PC-3 (cell line): Measurements from ENCODE around the gene MBNL3. TPM values are rescaled to one million over a fixed set of nuclear protein-coding genes. Genes with fewer than 3 reads are reported as not detected.
A peak's percentile ranks its signal among the peaks of the same experiment; 100 is the strongest.

Source experiments
- ATAC-seq: fragments of 200-7000 bp; cut with Tn5 transposase; 2 replicates; pipeline ENCODE4 v1.9.1; 2020; ENCODE audit warnings: mild to moderate bottlenecking, moderate library complexity
- BruUV-seq: library from RNA; stranded (reverse); fragments of 400-500 nt; replicated peaks from 2 replicates; lab custom pipeline; 2021; lab: Mats Ljungman, UMichigan
- CTCF ChIA-PET: fragments of 300-600 bp; sonication (Branson Sonifier 250); formaldehyde crosslinking; loops from one replicate; lab custom pipeline; 2022; ENCODE audit warnings: antibody characterized with exemption; lab: Charles Lee
- POLR2A ChIA-PET: fragments of 300-600 bp; sonication (Branson Sonifier 250); formaldehyde crosslinking; loops from one replicate; lab custom pipeline; 2022; ENCODE audit warnings: antibody characterized with exemption; ENCODE audit not compliant: unreplicated experiment; lab: Charles Lee
- DNase-seq: peaks from one replicate; pipeline ENCODE4 v3.0.0-alpha.2; 2015
- H2AFZ ChIP-seq: fragments of 300-600 bp; sonication (generic); 2 replicates; pipeline ENCODE4 v1.6.0; 2016; ENCODE audit warnings: antibody characterized with exemption, low read length
- H3F3A ChIP-seq: fragments of 300-600 bp; sonication (generic); one replicate; pipeline ENCODE4 v1.6.0; 2017; ENCODE audit warnings: antibody characterized with exemption, low read length, control low read depth, mild to moderate bottlenecking; ENCODE audit not compliant: unreplicated experiment
- H3K27ac ChIP-seq: fragments of 300-600 bp; sonication (generic); 2 replicates; pipeline ENCODE4 v1.5.1; 2016; ENCODE audit warnings: mild to moderate bottlenecking, low read length
- H3K27me3 ChIP-seq: fragments of 300-600 bp; sonication (generic); 2 replicates; pipeline ENCODE4 v1.6.1; 2016; ENCODE audit warnings: low read length, mixed read lengths
- H3K36me3 ChIP-seq: fragments of 300-600 bp; sonication (generic); 2 replicates; pipeline ENCODE4 v1.6.1; 2016; ENCODE audit warnings: low read depth, mixed run types, low read length, mixed read lengths
- H3K4me1 ChIP-seq: fragments of 300-600 bp; sonication (generic); 2 replicates; pipeline ENCODE4 v1.5.1; 2016; ENCODE audit warnings: low read length; ENCODE audit not compliant: insufficient read depth
- H3K4me2 ChIP-seq: fragments of 300-600 bp; sonication (generic); 2 replicates; pipeline ENCODE4 v1.6.0; 2016; ENCODE audit warnings: low read length
- H3K4me3 ChIP-seq: fragments of 300-600 bp; sonication (generic); 2 replicates; pipeline ENCODE4 v1.5.1; 2016; ENCODE audit warnings: mild to moderate bottlenecking, low read length, mixed read lengths
- H3K79me2 ChIP-seq: fragments of 300-600 bp; sonication (generic); 2 replicates; pipeline ENCODE4 v1.6.1; 2017; ENCODE audit warnings: low read length, mixed read lengths
- H3K9ac ChIP-seq: fragments of 300-600 bp; sonication (generic); 2 replicates; pipeline ENCODE4 v1.6.0; 2016; ENCODE audit warnings: mild to moderate bottlenecking, low read length
- H3K9me2 ChIP-seq: fragments of 300-600 bp; sonication (generic); replicated peaks from 2 replicates; pipeline ENCODE4 v1.6.1; 2016; ENCODE audit warnings: mixed run types, low read length, mixed read lengths
- H3K9me3 ChIP-seq: fragments of 300-600 bp; sonication (generic); 2 replicates; pipeline ENCODE4 v1.6.1; 2016; ENCODE audit warnings: low read length, mixed read lengths
- H4K20me1 ChIP-seq: fragments of 300-600 bp; sonication (generic); 2 replicates; pipeline ENCODE4 v1.6.1; 2016; ENCODE audit warnings: low read length, mixed read lengths
- CTCF ChIP-seq: fragments of 300-600 bp; sonication (generic); conservative IDR thresholded peaks from 2 replicates; pipeline ENCODE4 v1.5.1; 2017; ENCODE audit warnings: antibody characterized with exemption, low read depth, mild to moderate bottlenecking, low read length
- EZH2 ChIP-seq: fragments of 300-600 bp; sonication (generic); IDR thresholded peaks from one replicate; pipeline ENCODE4 v1.6.1; 2017; ENCODE audit warnings: antibody characterized with exemption, mild to moderate bottlenecking, low read length; ENCODE audit not compliant: unreplicated experiment
- EZH2phosphoT487 ChIP-seq: fragments of 300-600 bp; sonication (generic); IDR thresholded peaks from 2 replicates; pipeline ENCODE4 v1.6.1; 2018; ENCODE audit warnings: mild to moderate bottlenecking, antibody characterized with exemption, low read length, borderline replicate concordance
- intact Hi-C: fragments of 100-400 bp; cut with micrococcal nuclease; formaldehyde crosslinking; loops from 2 replicates; pipeline ENCODE4 v1.9.0; 2023
- total RNA-seq: library from RNA; depleted of rRNA; stranded (reverse); fragments of >200 nt; gene quantifications from 2 replicates; pipeline ENCODE4 v1.2.3, GENCODE V29; 2014

Gene MBNL3
- total RNA-seq, 1 experiment from 2014 or later, result 4.4 TPM

DNA sequence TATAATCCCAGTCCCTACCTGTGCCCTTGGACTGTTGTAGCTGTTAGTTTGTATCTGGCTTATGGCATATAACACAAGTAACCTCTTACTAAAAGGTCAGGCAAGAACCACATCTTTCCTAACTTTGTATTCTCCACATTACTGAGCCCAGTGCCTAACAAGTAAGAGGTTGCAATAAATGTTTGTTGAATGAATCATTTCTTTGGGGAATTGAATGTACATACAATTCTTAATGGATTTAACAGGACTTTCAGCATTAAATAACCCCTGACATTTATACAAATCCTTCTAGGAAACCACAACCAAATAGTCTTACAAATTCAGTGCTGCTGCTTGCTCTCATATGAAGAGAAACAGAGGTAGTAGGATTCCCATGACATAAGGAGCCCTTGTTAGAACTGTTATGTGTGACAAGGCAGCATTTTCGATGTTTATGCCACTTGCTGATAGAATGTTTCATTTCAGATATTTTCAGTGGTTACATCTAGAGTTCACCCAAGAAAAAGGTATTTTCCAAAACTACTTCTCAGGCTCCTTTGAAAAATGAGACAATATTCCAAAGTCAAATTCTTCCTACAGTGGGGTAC is 62.0 kb downstream of the MBNL3 start:
- no peak overlapping the region for H3K27ac ChIP-seq
- no peaks in the 10 kb centered on the region for H3K27me3 ChIP-seq
- peak; percentile 73 for DNase-seq
- no peak overlapping the region for H2AFZ ChIP-seq
- ChIA-PET POLR2A (interaction anchor here (0.6 kb wide), 1 partner anchor 617 kb away, joined by 4 read pairs; no protein-coding TSS in a partner anchor), CTCF (no interaction called here)
- intact Hi-C loops, result no loop called here
- no TSS peak for BruUV-seq
- peaks cover 22% of the 10 kb centered on the region for H3K4me1 ChIP-seq
- no peaks in the 10 kb centered on the region for H4K20me1 ChIP-seq
- no peaks in the 10 kb centered on the region for H3K79me2 ChIP-seq
- H3K9ac ChIP-seq, result no peak overlapping the region
- no peaks in the 10 kb centered on the region for H3K36me3 ChIP-seq
- H3K4me2 ChIP-seq, result peak overlapping the region; percentile 30
- ATAC-seq, result peak; percentile 84
- H3K4me3 ChIP-seq, result no peak overlapping the region
- no peak for TF ChIP-seq EZH2phosphoT487
- no peak for TF ChIP-seq CTCF
- no peak for TF ChIP-seq EZH2
- H3K9me2 ChIP-seq, result no peaks in the 10 kb centered on the region
- no peaks in the 10 kb centered on the region for H3F3A ChIP-seq
- H3K9me3 ChIP-seq, result no peaks in the 10 kb centered on the region

DNA sequence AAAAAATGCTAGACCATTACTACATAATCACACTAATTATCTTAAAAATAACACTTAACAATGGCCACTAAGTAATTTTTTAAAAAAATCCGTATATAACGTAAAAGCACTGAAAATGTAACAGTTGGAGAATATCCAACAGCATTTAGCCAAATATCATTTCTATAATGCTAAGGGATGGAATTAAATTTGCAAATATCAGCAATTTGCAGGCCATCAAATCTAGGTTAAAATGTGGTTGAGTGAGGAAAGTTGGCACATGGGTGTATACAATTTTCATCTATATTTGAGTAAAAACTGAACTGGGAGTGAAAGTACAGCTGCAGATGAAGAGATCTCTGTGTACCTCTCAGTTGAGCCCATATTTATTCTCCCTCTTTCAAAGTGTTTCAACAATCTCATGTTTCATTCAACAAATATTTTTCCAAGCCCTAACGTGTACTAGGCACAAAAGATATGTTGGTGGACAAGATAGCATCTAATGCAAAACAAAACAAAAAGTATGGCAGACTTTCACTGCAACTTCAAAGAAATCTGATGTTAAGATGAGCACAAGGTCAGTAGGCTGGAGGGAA is 63.0 kb downstream of the MBNL3 start:
- BruUV-seq, result no TSS peak
- H3K79me2 ChIP-seq, result no peaks in the 10 kb centered on the region
- no peak overlapping the region for H3K4me3 ChIP-seq
- ChIA-PET CTCF (no interaction called here), POLR2A (no interaction called here)
- no peaks in the 10 kb centered on the region for H3K9me2 ChIP-seq
- no peak overlapping the region for H3K4me2 ChIP-seq
- H3K27ac ChIP-seq, result no peak overlapping the region
- intact Hi-C loops, result no loop called here
- DNase-seq (no peak), ATAC-seq (no peak)
- no peaks in the 10 kb centered on the region for H3F3A ChIP-seq
- no peak overlapping the region for H3K9ac ChIP-seq
- H2AFZ ChIP-seq, result no peak overlapping the region
- no peaks in the 10 kb centered on the region for H3K9me3 ChIP-seq
- H3K4me1 ChIP-seq, result peaks cover 22% of the 10 kb centered on the region
- H4K20me1 ChIP-seq, result no peaks in the 10 kb centered on the region
- TF ChIP-seq EZH2, result no peak
- no peak for TF ChIP-seq CTCF
- no peak for TF ChIP-seq EZH2phosphoT487
- no peaks in the 10 kb centered on the region for H3K27me3 ChIP-seq
- no peaks in the 10 kb centered on the region for H3K36me3 ChIP-seq

DNA sequence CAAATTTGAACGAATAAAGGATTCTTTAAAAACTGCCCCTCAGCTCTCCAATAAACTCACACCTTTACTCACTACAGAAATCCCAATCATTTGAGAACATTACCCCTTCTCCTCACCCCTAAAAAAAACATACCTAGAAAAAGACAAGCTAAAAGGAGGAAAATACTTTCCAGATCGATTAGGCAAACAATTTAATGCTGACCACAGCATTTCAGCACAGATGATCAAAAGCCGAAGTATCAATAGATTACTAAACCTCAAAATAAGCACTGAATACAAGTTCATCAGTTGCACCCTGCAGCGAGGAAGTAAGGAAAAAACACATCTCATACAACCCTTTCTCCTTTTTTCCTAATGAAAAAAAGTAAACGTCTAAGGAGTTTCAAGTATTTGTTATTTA is 65.5 kb downstream of the MBNL3 start:
- CTCF ChIA-PET, result no interaction called here
- POLR2A ChIA-PET, result no interaction called here
- ATAC-seq (no peak), DNase-seq (no peak)
- BruUV-seq, result no TSS peak
- TF ChIP-seq EZH2phosphoT487 (no peak), CTCF (no peak), EZH2 (no peak)
- H3K36me3 ChIP-seq, result no peaks in the 10 kb centered on the region
- no peak overlapping the region for H2AFZ ChIP-seq
- H3K27me3 ChIP-seq, result no peaks in the 10 kb centered on the region
- H3K4me1 ChIP-seq, result peaks cover 18% of the 10 kb centered on the region
- no peak overlapping the region for H3K4me2 ChIP-seq
- no peak overlapping the region for H3K4me3 ChIP-seq
- intact Hi-C loops, result no loop called here
- H3K9me2 ChIP-seq, result no peaks in the 10 kb centered on the region
- no peaks in the 10 kb centered on the region for H4K20me1 ChIP-seq
- H3K27ac ChIP-seq, result no peak overlapping the region
- no peaks in the 10 kb centered on the region for H3F3A ChIP-seq
- H3K9ac ChIP-seq, result no peak overlapping the region
- no peaks in the 10 kb centered on the region for H3K9me3 ChIP-seq
- H3K79me2 ChIP-seq, result no peaks in the 10 kb centered on the region
